ENCODE data around the gene ASPSCR1.

ASPSCR1 gene

DNA sequence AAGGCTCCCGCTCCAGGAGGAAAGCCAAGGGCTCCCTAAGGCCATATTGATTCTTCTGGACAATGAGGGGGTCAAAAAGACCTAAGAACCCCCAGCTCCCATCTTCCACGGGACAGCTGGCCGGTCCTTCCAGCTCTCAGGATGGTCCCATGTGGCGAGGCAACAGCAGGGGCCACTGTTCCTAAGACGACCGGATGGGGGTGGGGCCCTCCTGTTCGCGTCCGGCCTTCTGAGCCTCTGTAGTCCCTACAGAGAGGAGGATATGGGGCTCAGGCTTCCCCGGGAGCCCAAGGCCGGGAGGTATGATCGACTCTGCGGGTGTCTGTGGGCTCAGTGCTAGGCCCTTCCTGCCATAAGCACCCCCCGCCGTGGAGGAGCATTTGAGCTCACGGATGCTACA lies 66.1 kb downstream of the ASPSCR1 start:
- DNase-seq = no peak

DNA sequence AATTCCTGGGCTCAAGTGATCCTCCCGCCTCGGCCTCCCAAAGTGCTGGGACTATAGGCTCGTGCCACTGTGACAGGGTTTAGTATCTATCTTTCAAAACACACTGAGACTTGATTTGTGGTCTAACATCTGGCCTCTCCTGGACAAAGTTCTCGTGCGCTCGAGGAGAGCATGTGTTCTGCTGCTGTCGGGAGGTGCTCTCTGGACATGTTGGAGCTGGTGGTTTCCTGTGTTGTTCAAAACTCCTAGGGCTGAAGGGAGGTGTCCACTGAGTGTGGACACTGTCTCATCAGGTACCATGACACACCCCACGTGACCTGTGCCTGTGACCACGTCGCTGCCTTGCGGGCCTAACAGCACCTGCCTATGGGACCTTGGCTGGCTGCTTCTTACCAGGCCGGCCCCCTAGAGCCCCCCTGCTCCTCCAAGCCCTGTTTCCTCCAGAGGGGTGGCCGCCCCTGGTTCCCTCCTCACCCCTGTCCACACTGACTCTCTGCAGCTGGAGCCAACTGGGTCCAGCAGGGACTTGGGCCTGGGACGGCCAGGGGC lies 68.6 kb downstream of the ASPSCR1 start:
- DNase-seq = no peak

DNA sequence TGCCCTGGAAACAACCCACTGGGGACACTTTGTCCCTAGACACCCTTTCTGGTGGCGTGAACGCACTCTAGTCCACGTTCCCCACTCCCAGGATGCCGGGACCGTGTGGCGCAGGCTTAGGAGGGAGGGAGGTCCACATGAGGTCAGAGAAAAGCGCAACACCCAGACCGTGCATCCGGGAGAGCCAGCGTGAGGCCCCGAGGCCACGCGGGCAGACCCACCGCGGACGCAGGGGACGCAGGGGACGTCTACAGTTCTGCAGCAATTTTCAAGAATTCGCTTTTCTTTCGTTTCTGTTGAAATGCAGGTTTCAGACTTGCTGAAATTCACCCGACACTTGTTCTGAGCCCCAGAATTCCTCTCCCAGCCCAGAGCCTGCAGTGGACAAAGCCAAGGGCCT lies 69.5 kb downstream of the ASPSCR1 start:
- no peak for DNase-seq

DNA sequence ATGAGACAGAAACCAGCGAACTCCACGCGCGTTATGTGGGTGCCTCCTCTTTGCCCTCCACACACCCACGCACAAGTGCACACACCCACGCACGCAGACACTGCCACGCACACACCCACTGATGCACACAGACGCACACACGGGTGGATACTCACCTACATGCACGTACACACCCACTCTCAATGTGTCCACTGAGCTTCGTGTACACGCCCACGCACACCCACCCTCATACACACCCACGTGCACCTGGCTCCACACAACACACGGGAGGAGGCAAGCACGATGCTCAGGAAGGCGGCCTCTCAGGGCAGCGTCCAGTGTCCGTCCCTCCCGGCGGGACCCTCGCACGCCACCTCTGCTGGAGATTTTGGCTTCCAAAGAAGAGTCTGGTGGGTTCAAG lies 70.0 kb downstream of the ASPSCR1 start:
- DNase-seq = no peak

DNA sequence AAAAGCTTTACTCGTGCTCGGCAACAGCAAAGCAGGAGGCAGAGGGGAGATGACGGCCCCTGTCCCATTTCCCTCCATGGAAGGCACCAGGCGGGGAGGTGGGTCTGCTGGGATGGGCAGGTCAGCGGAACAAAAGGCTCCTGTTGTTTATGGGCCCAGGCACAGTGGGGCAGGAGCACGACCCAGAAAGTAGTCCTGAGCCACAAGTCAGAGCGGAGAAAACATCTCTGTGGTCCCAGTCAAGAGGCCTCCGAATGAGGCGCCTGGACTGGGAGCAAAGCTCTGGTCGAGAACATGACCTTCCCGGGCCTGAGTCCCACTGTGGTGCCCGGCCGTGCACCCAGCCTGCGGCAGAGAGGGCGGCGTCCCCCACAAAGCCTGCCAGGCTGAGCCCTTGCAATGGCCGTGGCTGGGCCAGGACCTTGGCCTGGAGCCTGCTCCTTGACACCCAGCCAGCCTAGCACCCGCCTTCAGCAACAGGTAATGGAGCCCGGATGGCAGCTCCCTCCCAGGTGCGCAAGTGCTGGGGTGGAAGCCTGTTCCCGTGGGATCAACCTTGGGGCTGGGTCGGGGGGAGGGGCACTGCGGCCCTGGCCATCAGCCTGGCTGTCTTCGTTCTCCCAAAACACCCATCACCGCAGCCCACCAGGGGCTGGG lies 70.6 kb downstream of the ASPSCR1 start:
- no peak for DNase-seq

DNA sequence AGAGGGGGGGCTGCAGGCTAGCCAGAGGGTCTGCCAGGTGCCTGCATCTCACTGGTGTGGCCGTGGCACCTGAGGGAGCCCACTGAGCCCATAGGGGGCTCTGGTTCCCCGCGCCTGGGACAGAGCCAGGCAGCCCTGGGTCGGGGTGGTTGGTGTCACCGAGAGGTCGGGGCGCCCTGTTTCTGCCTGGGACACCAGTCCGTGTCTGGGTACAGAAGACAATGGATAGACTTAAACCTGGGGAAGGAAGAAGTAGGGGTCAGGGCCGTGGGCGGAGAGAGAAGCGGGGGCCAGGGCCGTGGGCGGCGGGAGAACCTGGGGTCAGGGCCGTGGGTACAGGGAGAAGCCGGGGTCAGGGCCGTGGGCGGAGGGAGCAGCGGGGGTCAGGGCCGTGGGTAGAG lies 71.1 kb downstream of the ASPSCR1 start:
- DNase-seq = no peak

DNA sequence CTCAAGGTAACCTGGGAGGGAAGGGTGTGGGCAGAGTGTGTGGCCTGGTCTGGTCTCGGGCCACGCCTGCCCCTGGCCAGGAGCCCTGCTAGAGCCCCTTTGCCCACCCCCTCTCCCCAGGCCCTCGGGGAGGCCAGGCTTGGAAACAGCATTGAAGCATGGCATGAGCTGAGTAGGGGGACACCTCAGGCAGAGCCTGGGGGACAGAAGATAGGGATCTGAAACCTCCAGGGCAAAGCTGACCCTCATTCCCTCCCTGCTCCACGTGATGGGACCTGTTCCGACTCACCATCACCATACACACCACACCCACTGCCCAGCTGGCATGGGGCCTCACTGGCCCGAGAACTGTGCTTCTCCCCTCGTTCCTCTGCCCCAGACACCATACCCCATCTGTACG lies 71.7 kb downstream of the ASPSCR1 start:
- no peak for DNase-seq

DNA sequence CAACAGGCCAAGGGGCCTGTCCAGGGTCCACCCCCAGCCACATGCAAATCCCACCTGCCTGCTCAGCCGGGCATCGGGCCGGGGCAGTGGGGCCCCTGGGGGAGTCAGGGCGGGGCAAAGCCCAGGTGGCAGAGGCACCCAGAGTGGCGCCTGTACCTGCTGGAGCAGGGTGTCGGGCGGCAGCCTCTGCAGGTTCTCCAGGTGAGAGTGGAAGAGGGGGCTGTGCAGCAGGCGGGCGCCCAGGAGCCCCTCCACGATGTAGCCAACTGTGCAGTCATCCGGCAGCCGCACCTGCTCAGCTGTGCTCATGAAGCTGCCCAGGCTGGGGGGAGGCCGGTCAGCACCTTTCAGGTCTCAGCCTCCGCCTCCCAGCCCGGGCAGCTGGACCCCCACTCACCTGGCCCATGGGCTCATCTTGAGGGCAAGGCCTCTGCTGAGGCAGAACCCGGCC lies 72.1 kb downstream of the ASPSCR1 start:
- no peak for DNase-seq

DNA sequence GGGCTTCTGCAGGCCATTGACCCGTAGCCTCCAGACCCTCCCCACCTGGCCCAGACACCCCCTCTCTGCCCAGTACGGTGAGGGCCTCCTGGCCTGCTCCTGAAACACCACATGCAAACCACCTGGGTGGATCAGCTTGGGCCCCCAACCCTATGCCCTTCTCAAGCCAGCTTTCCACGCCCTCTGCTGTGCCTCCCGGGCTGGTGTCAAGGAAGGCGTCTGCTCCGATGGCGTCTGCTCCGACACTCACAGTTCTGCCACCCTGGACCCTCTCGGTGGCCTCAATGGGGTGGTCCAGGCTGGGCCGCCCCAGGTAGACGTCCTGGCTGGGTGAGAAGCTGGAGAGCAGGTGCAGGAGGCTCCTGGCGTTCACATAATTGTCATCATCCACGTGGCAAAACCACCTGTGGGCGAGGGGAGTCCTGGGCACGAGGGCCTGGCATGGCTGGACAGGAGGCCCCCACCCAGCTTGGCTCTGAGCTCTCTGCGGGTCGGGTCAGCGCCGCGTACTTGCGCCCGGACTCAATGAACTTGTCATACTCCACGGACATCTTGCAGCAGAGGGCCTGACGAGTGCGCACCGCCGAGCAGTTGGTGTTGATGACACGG lies 72.8 kb downstream of the ASPSCR1 start:
- no peak for DNase-seq

DNA sequence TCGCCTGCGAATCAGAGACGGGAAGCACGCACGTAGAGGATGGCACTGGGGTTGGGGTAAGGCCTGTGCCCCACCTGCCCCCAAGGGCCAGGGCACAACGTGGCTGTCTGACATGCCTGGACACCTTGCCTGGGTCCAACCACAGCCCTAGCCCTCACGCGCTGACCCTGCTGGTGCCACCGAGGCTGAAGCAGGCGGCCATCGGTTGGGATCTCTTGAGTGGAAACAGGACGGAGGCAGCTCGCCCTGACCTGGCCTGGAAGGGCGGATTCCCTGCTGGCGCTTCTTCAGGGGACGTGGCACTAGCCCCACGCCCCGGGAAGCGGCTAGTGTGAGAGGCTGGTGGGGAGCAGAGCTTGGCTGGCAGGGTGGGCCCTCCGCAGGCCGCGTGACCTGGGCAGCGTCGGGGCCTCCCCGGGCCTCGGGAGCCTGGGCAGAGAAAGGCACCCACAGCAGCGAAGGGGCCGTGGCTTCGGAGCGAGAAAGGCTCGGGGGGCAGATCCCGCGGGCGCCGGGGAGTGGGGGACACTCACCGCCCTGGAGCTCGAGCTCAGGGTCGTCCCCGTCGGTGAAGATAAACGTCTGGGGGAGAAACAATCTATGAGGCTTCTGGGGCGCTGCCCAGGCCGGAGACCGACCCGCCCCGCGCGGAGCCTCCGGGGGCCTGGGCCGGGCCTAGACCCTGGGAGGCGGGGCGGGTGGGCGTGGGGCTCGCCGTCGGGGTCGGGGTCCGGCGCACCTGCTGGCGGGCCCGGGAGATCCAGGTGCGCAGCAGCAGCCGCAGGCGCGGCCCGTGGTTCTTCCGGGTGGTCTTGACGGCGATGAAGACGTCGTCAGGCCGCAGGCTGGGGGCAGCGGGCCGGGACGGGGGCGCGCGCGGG lies 73.6 kb downstream of the ASPSCR1 start:
- no peak for DNase-seq

DNA sequence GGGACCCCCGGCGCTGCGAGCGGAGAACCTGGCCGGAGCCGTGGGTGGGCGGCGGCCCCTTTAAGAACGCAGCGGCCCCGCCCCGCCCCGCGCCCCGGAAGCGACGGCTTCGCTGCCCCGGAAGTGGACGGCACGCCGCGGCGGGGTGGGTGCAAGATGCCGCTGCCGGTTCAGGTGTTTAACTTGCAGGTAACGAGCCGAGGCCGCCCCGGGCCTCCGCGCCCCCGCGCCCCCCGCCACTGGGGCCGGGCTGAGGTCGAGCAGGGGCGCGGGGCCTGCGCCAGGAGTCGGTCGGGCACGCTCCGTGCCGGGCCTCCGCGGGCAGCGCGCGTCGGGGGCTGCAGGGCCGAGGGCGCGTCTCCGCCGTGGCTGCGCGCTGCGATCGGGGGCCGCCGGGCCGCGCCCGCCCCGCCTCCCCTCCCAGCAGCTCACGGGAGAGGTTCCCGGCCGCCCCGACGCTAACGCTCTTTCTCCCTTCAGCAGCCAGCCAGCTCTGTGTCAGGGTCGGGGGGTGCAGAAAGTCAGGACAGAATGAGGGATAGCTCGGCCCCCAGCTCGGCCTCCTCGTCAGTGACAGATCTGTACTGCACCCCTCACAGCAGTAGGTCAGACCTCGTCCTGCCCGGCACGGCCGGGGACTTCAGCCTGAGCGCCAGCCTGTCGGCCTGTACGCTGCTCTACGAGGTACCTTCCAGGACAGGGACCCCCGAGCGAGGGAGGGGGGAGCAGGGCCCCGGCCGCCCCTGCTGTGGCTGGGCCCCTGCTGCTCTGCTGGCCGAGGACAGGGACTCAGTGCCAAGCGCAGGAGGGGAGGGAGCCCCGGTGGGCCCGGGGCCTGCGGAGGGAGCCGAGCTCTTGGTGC lies 74.6 kb downstream of the ASPSCR1 start, which contains the start of the genes GPS1 and RFNG:
Gene GPS1 (plus strand): TSS at position 123 of the 862 bp plus-strand sequence. CDS start 34 bp downstream, at position 157.
Gene RFNG (minus strand): TSS at position 36 of the 862 bp plus-strand sequence. CDS start 45 bp downstream, outside the sequence.
- DNase-seq = peak in 1 of 2 experiments; percentile 89

DNA sequence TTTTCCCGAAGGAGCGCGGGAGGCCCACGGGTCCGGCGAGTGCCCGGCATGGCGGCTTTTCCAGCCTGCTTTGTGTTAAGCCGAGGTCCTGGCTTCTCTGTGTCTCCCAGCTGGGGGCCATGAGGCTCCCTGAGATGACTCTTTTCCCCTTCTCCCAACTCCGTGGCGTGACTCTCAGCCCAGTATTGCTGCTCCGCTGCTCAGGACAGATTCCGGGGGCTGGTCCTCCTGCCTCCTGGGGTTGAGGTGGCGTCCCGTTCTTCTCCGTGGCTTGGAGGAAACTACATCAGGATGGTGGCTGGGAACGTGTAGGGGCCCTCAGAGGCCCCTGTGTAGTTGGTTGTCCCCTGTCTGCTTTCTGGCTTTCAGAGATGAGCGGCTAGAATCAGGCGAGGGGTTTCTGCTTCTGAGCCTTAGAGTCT lies 75.2 kb downstream of the ASPSCR1 start:
- DNase-seq = no peak

DNA sequence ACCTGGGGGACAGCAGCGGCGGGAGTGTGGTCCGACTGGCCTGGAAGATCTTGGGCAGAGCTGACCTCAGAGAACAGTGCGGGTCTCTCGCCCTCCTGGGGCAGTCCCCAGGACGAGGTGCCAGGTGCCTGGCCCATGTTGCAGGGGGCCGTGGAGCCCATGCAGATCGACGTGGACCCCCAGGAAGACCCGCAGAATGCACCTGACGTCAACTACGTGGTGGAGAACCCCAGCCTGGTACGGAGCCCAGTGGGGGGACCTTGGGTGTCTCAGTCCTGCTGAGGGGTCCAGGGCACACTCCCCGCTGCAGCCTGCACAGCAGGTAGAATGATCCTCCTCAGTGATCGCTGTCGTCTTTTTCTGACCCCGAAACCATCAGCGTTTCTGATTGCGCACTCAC lies 75.7 kb downstream of the ASPSCR1 start:
- no peak for DNase-seq

DNA sequence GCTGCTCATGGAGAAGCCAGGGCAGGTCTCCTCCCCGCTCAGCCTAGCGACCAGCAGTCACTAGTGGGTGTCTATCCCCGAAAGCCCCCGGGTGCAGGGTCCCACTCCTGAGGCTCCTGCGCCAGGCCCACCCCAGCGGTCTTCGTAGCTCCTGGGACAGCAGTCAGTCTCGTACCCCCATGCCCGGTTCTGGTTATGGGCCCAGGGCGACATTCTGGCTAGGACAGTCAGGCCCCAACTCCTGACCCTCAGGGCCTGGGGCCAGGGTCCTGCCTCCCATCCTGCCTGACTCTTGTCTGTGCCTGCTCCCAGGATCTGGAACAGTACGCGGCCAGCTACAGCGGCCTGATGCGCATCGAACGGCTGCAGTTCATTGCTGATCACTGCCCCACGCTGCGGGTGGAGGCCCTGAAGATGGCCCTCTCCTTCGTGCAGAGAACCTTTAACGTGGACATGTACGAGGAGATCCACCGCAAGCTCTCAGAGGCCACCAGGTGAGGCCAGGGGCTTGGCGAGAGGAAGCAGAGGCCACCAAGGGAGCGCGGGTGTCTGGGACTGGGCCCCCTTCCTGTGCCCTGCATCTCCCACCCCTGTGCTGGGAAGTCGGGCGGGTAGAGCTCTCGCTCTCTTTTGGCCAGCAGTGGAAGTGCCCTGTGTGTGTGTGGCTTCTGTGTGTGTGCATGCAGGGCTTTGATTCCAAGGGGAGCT lies 76.3 kb downstream of the ASPSCR1 start:
- DNase-seq = no peak

DNA sequence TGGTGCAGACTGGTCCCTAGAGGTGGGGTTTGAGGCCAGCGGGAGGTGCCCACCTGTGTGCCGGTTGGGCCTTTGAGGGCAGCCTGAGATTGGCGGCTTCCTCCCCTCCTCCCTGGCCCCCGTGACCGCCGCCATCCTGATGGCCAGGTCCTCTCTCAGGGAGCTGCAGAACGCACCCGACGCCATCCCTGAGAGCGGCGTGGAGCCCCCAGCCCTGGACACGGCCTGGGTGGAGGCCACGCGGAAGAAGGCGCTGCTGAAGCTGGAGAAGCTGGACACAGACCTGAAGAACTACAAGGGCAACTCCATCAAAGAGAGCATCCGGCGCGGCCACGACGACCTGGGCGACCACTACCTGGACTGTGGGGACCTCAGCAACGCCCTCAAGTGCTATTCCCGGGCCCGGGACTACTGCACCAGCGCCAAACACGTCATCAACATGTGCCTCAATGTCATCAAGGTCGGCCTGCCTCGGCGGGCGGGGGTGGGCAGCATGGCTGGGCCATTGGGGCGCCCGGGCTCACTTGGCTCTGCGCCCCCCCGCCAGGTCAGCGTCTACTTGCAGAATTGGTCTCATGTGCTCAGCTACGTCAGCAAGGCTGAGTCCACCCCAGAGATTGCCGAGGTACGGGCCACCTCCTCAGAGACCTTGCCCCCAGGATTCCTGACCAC lies 77.1 kb downstream of the ASPSCR1 start:
- DNase-seq = no peak

DNA sequence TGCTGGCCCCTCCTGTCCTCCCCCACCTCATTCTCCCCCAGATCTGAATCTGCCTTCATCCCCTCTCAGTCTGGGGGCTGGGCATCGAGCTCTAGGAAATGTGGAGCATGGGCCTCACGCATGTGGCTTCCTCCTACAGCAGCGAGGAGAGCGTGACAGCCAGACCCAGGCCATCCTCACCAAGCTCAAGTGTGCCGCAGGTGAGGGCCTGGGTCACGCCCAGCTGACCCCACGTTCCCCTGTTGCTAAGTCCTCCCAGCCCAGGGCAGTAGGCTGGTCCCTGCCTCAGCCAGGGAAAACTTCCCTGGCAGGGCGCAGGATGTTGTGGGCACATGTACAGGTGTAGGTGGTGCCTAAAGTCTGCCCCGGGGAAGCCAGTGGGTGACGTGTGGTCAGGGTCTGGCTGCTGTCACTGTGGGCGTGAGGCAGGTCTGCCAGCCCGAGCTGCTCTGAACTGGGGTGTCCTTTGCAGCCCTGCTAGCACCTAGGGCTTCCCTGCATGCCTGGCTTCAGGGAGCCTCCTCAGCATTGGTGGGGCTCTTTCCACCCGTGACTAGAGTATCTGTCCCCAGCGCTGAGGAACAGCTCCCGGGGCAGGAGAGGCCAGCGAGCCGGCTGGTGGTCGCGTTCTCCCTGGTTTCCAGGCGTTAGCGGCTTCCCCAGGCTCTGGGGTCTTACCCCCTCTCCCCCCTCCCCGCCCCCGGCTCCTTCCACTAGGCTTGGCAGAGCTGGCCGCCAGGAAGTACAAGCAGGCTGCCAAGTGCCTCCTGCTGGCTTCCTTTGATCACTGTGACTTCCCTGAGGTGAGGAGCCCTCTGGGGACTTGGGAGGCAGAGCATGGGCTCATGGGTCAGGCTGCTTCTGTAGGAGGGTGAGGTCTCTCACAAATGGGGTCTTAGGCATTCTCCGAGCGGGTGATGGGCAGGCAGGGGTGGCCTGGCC lies 77.9 kb downstream of the ASPSCR1 start:
- no peak for DNase-seq

DNA sequence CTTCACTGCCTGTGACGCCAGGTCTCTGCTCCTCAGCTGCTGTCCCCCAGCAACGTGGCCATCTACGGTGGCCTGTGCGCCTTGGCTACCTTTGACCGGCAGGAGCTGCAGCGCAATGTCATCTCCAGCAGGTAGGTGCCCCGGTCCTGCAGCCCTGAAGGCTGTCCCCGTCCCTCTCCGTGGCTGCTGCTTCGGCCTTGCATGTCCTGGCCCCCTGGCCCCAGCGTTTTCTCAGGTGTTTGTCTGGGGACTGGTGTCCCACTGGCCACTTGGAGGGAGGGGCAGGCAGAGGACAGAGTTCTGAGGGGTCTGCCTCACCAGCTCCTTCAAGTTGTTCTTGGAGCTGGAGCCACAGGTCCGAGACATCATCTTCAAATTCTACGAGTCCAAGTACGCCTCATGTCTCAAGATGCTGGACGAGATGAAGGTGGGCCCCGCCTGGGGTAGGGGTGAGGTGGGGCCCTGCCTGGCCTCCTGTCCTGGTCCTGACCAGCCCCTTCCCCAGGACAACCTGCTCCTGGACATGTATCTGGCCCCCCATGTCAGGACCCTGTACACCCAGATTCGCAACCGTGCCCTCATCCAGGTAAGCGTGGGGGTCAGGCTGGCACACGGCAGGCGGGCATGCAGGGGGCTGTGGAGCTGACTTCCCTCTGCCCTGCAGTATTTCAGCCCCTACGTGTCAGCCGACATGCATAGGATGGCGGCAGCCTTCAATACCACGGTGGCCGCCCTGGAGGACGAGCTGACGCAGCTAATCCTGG lies 78.7 kb downstream of the ASPSCR1 start:
- no peak for DNase-seq

DNA sequence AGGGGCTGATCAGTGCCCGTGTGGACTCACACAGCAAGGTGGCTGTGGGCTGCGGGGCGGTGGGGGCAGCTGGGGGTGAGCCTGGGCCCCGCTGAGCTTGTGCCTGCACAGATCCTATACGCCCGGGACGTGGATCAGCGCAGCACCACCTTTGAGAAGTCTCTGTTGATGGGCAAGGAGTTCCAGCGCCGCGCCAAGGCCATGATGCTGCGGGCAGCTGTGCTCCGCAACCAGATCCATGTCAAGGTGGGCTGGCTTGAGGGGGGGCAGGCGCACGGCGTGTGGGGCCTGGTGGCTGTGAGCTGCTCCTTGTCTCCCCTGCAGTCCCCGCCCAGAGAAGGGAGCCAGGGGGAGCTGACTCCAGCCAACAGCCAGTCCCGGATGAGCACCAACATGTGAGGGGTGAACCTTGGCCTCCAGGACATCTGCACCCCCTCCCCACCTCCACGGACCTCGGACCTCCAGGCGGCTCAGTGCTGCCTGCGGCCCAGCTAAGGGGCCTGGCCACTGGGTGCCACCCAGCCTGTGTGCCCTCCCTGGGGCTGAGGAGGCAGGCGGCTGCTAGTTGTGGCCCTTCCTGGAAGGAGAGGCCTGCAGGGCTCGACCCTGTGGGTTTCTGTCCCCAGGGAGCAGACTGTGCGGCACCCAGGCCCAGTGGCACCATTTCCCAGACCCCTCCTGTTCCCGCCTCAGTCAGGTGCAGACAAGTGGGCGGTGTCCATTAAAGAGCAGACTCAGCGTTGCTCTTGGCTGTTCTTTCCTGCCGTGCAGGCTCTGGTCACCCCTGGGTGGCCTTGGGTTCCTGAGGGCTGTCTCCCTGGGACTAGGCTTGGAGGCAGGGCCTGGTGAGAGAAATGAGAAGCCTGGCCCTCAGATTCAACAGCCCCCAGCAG lies 79.5 kb downstream of the ASPSCR1 start:
- no peak for DNase-seq

All from NCI-H526 (cell line).